HEK293 (cell line): ENCODE data around the gene ARHGAP27.

Experiments
- CTCF ChIP-seq: fragments of 450-650 bp; formaldehyde crosslinking; IDR thresholded peaks from 2 replicates; pipeline ENCODE4 v1.5.1; 2016; ENCODE audit warnings: missing biosample characterization, missing genetic modification characterization
- EGR2 ChIP-seq: fragments of 450-650 bp; formaldehyde crosslinking; IDR thresholded peaks from 2 replicates; pipeline ENCODE4 v1.5.1; 2016; ENCODE audit warnings: low read depth, missing biosample characterization, missing genetic modification characterization
- GLIS2 ChIP-seq: fragments of 450-650 bp; formaldehyde crosslinking; IDR thresholded peaks from 2 replicates; pipeline ENCODE4 v1.5.1; 2016; ENCODE audit warnings: missing biosample characterization, missing genetic modification characterization
- HOXC10 ChIP-seq: sonication (generic); formaldehyde crosslinking; IDR thresholded peaks from 2 replicates; pipeline ENCODE4 v1.8.1; 2023; ENCODE audit warnings: mild to moderate bottlenecking, missing genetic modification reagents
- IKZF3 ChIP-seq: fragments of 450-650 bp; IDR thresholded peaks from 2 replicates; pipeline ENCODE4 v1.5.0; 2018; ENCODE audit warnings: missing biosample characterization, mild to moderate bottlenecking, missing genetic modification characterization, moderate library complexity
- KLF16 ChIP-seq: fragments of 450-650 bp; formaldehyde crosslinking; IDR thresholded peaks from 2 replicates; pipeline ENCODE4 v1.5.1; 2017; ENCODE audit warnings: missing biosample characterization, missing genetic modification characterization
- SCRT2 ChIP-seq: fragments of 450-650 bp; formaldehyde crosslinking; IDR thresholded peaks from 2 replicates; pipeline ENCODE4 v1.5.1; 2016; ENCODE audit warnings: missing biosample characterization, missing genetic modification characterization
- SP3 ChIP-seq: fragments of 450-650 bp; formaldehyde crosslinking; IDR thresholded peaks from 2 replicates; pipeline ENCODE4 v1.5.1; 2016; ENCODE audit warnings: missing biosample characterization, missing genetic modification characterization
- ZBTB17 ChIP-seq: fragments of 450-650 bp; formaldehyde crosslinking; IDR thresholded peaks from 2 replicates; pipeline ENCODE4 v1.5.1; 2016; ENCODE audit warnings: missing biosample characterization, missing genetic modification characterization
- ZEB2 ChIP-seq: fragments of 450-650 bp; formaldehyde crosslinking; IDR thresholded peaks from 2 replicates; pipeline ENCODE4 v1.5.1; 2016; ENCODE audit warnings: missing biosample characterization, missing genetic modification characterization
- ZFP37 ChIP-seq: fragments of 450-650 bp; formaldehyde crosslinking; IDR thresholded peaks from 2 replicates; pipeline ENCODE4 v1.5.1; 2016; ENCODE audit warnings: missing biosample characterization, missing genetic modification characterization
- ZNF114 ChIP-seq: fragments of 450-650 bp; formaldehyde crosslinking; IDR thresholded peaks from 2 replicates; pipeline ENCODE4 v1.5.0; 2017; ENCODE audit warnings: missing biosample characterization, missing genetic modification characterization
- ZNF157 ChIP-seq: fragments of 450-650 bp; formaldehyde crosslinking; IDR thresholded peaks from 2 replicates; pipeline ENCODE4 v1.5.1; 2016; ENCODE audit warnings: missing biosample characterization, missing genetic modification characterization
- ZNF174 ChIP-seq: fragments of 450-650 bp; formaldehyde crosslinking; IDR thresholded peaks from 2 replicates; pipeline ENCODE4 v1.5.0; 2017; ENCODE audit warnings: missing biosample characterization, mild to moderate bottlenecking, missing genetic modification characterization
- ZNF350 ChIP-seq: fragments of 450-650 bp; formaldehyde crosslinking; IDR thresholded peaks from 2 replicates; pipeline ENCODE4 v1.5.0; 2017; ENCODE audit warnings: missing biosample characterization, mild to moderate bottlenecking, missing genetic modification characterization
- ZNF366 ChIP-seq: fragments of 450-650 bp; formaldehyde crosslinking; conservative IDR thresholded peaks from 2 replicates; pipeline ENCODE4 v1.5.1; 2016; ENCODE audit warnings: missing biosample characterization, missing genetic modification characterization
- ZNF391 ChIP-seq: fragments of 450-650 bp; formaldehyde crosslinking; IDR thresholded peaks from 2 replicates; pipeline ENCODE4 v1.5.1; 2016; ENCODE audit warnings: low read depth, missing biosample characterization, missing genetic modification characterization, borderline replicate concordance
- ZNF423 ChIP-seq: fragments of 450-650 bp; formaldehyde crosslinking; IDR thresholded peaks from 2 replicates; pipeline ENCODE4 v1.5.1; 2016; ENCODE audit warnings: missing biosample characterization, missing genetic modification characterization
- ZNF560 ChIP-seq: fragments of 450-650 bp; formaldehyde crosslinking; IDR thresholded peaks from 2 replicates; pipeline ENCODE4 v1.5.1; 2017; ENCODE audit warnings: missing biosample characterization, missing genetic modification characterization, borderline replicate concordance
- ZNF596 ChIP-seq: fragments of 450-650 bp; IDR thresholded peaks from 2 replicates; pipeline ENCODE4 v1.5.0; 2018; ENCODE audit warnings: missing biosample characterization, mild to moderate bottlenecking, missing genetic modification characterization, moderate library complexity
- ZNF600 ChIP-seq: fragments of 450-650 bp; formaldehyde crosslinking; IDR thresholded peaks from 2 replicates; pipeline ENCODE4 v1.5.1; 2016; ENCODE audit warnings: missing biosample characterization, missing genetic modification characterization
- ZNF623 ChIP-seq: fragments of 450-650 bp; formaldehyde crosslinking; IDR thresholded peaks from 2 replicates; pipeline ENCODE4 v1.5.1; 2016; ENCODE audit warnings: missing biosample characterization, missing genetic modification characterization
- ZNF624 ChIP-seq: fragments of 450-650 bp; formaldehyde crosslinking; IDR thresholded peaks from 2 replicates; pipeline ENCODE4 v1.5.1; 2017; ENCODE audit warnings: missing biosample characterization, missing genetic modification characterization
- ZNF654 ChIP-seq: fragments of 450-650 bp; formaldehyde crosslinking; IDR thresholded peaks from 2 replicates; pipeline ENCODE4 v1.5.1; 2016; ENCODE audit warnings: low read depth, missing biosample characterization, missing genetic modification characterization
- ZNF658 ChIP-seq: fragments of 450-650 bp; formaldehyde crosslinking; IDR thresholded peaks from 2 replicates; pipeline ENCODE4; 2016; ENCODE audit warnings: missing biosample characterization, missing genetic modification characterization
- ZNF76 ChIP-seq: fragments of 450-650 bp; formaldehyde crosslinking; IDR thresholded peaks from 2 replicates; pipeline ENCODE4; 2016; ENCODE audit warnings: low read depth, missing biosample characterization, missing genetic modification characterization, borderline replicate concordance
- ZSCAN30 ChIP-seq: fragments of 450-650 bp; IDR thresholded peaks from 2 replicates; pipeline ENCODE4 v1.5.1; 2018; ENCODE audit warnings: missing biosample characterization, mild to moderate bottlenecking, missing genetic modification characterization, moderate library complexity
- TF ChIP-seq, protein P1 (sequence below): fragments of 450-650 bp; formaldehyde crosslinking; conservative IDR thresholded peaks from 2 replicates; pipeline ENCODE4 v1.5.1; 2016; ENCODE audit warnings: low read depth, missing biosample characterization, missing genetic modification characterization
- TF ChIP-seq, protein P2 (sequence below): fragments of 450-650 bp; formaldehyde crosslinking; IDR thresholded peaks from 2 replicates; pipeline ENCODE4 v1.5.1; 2016; ENCODE audit warnings: missing biosample characterization, missing genetic modification characterization
- TF ChIP-seq, protein P3 (sequence below): fragments of 450-650 bp; formaldehyde crosslinking; IDR thresholded peaks from 2 replicates; pipeline ENCODE4 v1.5.1; 2017; ENCODE audit warnings: missing biosample characterization, missing genetic modification characterization

Gene ARHGAP27

GRCh38 chr17:45425125-45425983 lies 7.3 kb downstream of the ARHGAP27 start (continued):
- TF ChIP-seq ZNF596 (no peak), ZNF391 (no peak), ZNF624 (tag by site-specific recombination) (no peak), ZNF114 (tag by site-specific recombination) (no peak), ZSCAN30 (tag by site-specific recombination) (no peak), ZNF423 (tag by site-specific recombination) (peak; percentile 93), ZNF366 (peak; percentile 96), IKZF3 (tag by site-specific recombination) (peak; percentile 88), GLIS2 (tag by site-specific recombination) (peak; percentile 71), ZNF174 (tag by site-specific recombination) (no peak), ZNF560 (no peak), ZNF600 (tag by site-specific recombination) (peak; percentile 77; the same call in 1 of the 2 replicates), ZNF658 (tag by site-specific recombination) (no peak), ZBTB17 (tag by site-specific recombination) (peak; percentile 27; the same call in 1 of the 2 replicates), KLF16 (peak; percentile 28; the same call in 1 of the 2 replicates), EGR2 (no peak), ZNF157 (tag by site-specific recombination) (no peak), ZNF76 (peak; percentile 46; the same call in 1 of the 2 replicates), ZEB2 (no peak), SCRT2 (tag by site-specific recombination) (no peak), ZNF350 (tag by site-specific recombination) (no peak), ZNF654 (peak; percentile 34; the same call in 1 of the 2 replicates), ZFP37 (tag by site-specific recombination) (0 out of 2 replicates have a peak, but pooled peaks have one; percentile 47), HOXC10 (CRISPR knock-in tag) (no peak), CTCF (no peak), SP3 (peak; percentile 88), ZNF623 (tag by site-specific recombination) (no peak)
- TF ChIP-seq, protein P1, sequence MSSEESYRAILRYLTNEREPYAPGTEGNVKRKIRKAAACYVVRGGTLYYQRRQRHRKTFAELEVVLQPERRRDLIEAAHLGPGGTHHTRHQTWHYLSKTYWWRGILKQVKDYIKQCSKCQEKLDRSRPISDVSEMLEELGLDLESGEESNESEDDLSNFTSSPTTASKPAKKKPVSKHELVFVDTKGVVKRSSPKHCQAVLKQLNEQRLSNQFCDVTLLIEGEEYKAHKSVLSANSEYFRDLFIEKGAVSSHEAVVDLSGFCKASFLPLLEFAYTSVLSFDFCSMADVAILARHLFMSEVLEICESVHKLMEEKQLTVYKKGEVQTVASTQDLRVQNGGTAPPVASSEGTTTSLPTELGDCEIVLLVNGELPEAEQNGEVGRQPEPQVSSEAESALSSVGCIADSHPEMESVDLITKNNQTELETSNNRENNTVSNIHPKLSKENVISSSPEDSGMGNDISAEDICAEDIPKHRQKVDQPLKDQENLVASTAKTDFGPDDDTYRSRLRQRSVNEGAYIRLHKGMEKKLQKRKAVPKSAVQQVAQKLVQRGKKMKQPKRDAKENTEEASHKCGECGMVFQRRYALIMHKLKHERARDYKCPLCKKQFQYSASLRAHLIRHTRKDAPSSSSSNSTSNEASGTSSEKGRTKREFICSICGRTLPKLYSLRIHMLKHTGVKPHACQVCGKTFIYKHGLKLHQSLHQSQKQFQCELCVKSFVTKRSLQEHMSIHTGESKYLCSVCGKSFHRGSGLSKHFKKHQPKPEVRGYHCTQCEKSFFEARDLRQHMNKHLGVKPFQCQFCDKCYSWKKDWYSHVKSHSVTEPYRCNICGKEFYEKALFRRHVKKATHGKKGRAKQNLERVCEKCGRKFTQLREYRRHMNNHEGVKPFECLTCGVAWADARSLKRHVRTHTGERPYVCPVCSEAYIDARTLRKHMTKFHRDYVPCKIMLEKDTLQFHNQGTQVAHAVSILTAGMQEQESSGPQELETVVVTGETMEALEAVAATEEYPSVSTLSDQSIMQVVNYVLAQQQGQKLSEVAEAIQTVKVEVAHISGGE (tag by site-specific recombination) = no peak
- TF ChIP-seq, protein P2, sequence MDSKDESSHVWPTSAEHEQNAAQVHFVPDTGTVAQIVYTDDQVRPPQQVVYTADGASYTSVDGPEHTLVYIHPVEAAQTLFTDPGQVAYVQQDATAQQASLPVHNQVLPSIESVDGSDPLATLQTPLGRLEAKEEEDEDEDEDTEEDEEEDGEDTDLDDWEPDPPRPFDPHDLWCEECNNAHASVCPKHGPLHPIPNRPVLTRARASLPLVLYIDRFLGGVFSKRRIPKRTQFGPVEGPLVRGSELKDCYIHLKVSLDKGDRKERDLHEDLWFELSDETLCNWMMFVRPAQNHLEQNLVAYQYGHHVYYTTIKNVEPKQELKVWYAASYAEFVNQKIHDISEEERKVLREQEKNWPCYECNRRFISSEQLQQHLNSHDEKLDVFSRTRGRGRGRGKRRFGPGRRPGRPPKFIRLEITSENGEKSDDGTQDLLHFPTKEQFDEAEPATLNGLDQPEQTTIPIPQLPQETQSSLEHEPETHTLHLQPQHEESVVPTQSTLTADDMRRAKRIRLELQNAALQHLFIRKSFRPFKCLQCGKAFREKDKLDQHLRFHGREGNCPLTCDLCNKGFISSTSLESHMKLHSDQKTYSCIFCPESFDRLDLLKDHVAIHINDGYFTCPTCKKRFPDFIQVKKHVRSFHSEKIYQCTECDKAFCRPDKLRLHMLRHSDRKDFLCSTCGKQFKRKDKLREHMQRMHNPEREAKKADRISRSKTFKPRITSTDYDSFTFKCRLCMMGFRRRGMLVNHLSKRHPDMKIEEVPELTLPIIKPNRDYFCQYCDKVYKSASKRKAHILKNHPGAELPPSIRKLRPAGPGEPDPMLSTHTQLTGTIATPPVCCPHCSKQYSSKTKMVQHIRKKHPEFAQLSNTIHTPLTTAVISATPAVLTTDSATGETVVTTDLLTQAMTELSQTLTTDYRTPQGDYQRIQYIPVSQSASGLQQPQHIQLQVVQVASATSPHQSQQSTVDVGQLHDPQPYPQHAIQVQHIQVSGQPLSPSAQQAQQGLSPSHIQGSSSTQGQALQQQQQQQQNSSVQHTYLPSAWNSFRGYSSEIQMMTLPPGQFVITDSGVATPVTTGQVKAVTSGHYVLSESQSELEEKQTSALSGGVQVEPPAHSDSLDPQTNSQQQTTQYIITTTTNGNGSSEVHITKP (tag by site-specific recombination) = peak; percentile 95
- TF ChIP-seq, protein P3, sequence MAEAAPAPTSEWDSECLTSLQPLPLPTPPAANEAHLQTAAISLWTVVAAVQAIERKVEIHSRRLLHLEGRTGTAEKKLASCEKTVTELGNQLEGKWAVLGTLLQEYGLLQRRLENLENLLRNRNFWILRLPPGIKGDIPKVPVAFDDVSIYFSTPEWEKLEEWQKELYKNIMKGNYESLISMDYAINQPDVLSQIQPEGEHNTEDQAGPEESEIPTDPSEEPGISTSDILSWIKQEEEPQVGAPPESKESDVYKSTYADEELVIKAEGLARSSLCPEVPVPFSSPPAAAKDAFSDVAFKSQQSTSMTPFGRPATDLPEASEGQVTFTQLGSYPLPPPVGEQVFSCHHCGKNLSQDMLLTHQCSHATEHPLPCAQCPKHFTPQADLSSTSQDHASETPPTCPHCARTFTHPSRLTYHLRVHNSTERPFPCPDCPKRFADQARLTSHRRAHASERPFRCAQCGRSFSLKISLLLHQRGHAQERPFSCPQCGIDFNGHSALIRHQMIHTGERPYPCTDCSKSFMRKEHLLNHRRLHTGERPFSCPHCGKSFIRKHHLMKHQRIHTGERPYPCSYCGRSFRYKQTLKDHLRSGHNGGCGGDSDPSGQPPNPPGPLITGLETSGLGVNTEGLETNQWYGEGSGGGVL (tag by site-specific recombination) = peak; percentile 35
